ENCODE data around the gene CNKSR3. TPM values are rescaled to one million over a fixed set of nuclear protein-coding genes. Genes with fewer than 3 reads are reported as not detected.
A peak's percentile ranks its signal among the peaks of the same experiment; 100 is the strongest.

CNKSR3 gene
- total RNA-seq, 6 experiments from 2014 or later = 15.3 to 21.7 (median 18.7) TPM

GRCh38 chr6:154345811-154346210 lies 164.7 kb downstream of the CNKSR3 start:
- Mint-ChIP-seq H3K27me3 (ENCODE audit: insufficient read depth) (peaks cover 11% of the 10 kb centered on the region), H3K9me3 (no peaks in the 10 kb centered on the region), H3K4me3 (no peak overlapping the region), H3K27ac (no peak overlapping the region), H3K36me3 (ENCODE audit: low read depth) (no peaks in the 10 kb centered on the region), H3K4me1 (ENCODE audit: low read depth) (peaks cover 17% of the 10 kb centered on the region)
- no peak for TF ChIP-seq CTCF (IDR thresholded peaks at IDR 0.05)
- no peak for DNase-seq

GRCh38 chr6:154343473-154344308 lies 166.8 kb downstream of the CNKSR3 start:
- DNase-seq = peak; percentile 53
- Mint-ChIP-seq H3K27me3 (ENCODE audit: insufficient read depth) (peaks cover 11% of the 10 kb centered on the region), H3K27ac (no peak overlapping the region), H3K4me1 (ENCODE audit: low read depth) (peaks cover 17% of the 10 kb centered on the region), H3K9me3 (no peaks in the 10 kb centered on the region), H3K4me3 (no peak overlapping the region), H3K36me3 (ENCODE audit: low read depth) (no peaks in the 10 kb centered on the region)
- TF ChIP-seq CTCF (IDR thresholded peaks at IDR 0.05) = peak; percentile 63

DNA sequence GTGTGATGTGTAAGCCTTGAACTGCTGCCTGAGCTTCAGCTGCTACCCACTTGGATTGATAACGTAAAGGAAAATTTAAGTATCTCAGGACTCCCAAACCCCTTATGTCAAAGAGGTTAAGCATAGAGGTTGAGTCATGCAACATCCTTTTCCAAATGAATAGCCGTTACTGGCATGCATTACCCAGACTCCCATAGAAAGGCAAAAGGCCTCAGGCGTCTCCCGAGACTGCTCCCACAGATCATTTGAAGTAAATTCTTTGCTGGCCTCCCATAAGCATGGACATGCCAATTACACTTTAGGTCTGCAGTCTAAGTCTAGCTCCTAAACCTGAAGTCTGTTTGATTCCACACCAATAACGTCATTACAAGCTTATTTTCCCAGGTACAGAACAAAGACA lies 168.6 kb downstream of the CNKSR3 start:
- no peak for DNase-seq
- Mint-ChIP-seq H3K27ac (no peak overlapping the region), H3K4me3 (no peak overlapping the region), H3K4me1 (ENCODE audit: low read depth) (peaks cover 17% of the 10 kb centered on the region), H3K36me3 (ENCODE audit: low read depth) (no peaks in the 10 kb centered on the region), H3K9me3 (no peaks in the 10 kb centered on the region), H3K27me3 (ENCODE audit: insufficient read depth) (peaks cover 9% of the 10 kb centered on the region)
- TF ChIP-seq CTCF (IDR thresholded peaks at IDR 0.05) = no peak

GRCh38 chr6:154341336-154341735 lies 169.1 kb downstream of the CNKSR3 start:
- no peak for TF ChIP-seq CTCF (IDR thresholded peaks at IDR 0.05)
- no peak for DNase-seq
- H3K36me3 Mint-ChIP-seq (ENCODE audit: low read depth) = no peaks in the 10 kb centered on the region
- H3K27ac Mint-ChIP-seq = no peak overlapping the region
- peaks cover 17% of the 10 kb centered on the region for H3K4me1 Mint-ChIP-seq (ENCODE audit: low read depth)
- H3K9me3 Mint-ChIP-seq = no peaks in the 10 kb centered on the region
- H3K4me3 Mint-ChIP-seq = no peak overlapping the region
- peaks cover 7% of the 10 kb centered on the region for H3K27me3 Mint-ChIP-seq (ENCODE audit: insufficient read depth)

Other genes with a start within 250 kb of the CNKSR3 start
- gene IPCEF1, start 153.9 kb downstream of the CNKSR3 start, total RNA-seq (2021; fragmentation: NEBNext Ultra II Directional; extraction: Animal tissue kit (Norgen Biotek cat#: 25700)) = under 1 TPM in 1 of 6 experiments, not detected in 5; 0.31 TPM
- gene SCAF8, start 222.7 kb upstream of the CNKSR3 start, total RNA-seq (2021; fragmentation: NEBNext Ultra II Directional; extraction: Animal tissue kit (Norgen Biotek cat#: 25700)) = 10 to 100 TPM; 35.2 to 43.3 (median 38.4) TPM